ENCODE results near the gene RNF215.

DNA sequence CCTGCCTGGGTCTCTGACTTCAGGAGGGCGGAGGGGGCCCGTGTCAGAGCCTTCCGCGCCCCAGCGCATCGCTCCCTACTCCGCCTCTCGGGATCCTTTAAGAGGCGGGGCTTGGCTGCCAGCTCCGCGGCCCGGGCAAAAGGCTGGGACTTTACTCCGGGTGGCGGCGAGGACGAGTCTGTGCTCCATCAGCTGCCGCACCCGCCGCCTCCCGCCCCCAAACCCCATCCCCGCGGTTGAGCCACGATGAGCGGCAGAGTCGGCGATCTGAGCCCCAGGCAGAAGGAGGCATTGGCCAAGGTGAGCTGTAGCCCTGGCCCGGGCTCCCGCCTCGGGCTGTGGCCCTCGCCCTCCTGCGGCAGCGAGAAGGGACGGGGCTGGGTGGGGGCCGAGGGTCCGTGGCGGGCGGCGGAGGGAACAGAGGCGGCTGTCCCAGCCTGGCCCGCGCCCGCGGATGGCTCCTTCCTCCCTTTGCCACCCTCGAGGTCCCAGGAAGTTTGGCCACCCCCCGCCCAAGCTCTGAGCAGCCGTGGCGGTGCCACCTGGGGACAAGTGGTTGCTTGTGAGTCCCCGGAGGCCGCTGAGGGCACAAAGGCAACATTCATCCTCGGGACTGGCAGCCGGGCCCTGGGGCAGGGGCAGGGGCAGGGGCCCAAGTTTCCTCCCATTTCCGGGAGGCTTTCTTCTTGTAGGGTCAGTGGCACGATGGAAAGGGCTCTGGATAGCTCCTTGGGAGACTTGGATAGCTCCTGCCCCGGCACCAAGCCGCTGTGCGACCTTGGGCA is 9.9 kb upstream of the RNF215 start, which contains the start of gene SEC14L2:
- TF ChIP-seq CTCF (IDR thresholded peaks at IDR 0.05; ENCODE audit: low read depth, low read length): no peak
- no peak for TF ChIP-seq EZH2phosphoT487 (IDR thresholded peaks at IDR 0.05; ENCODE audit: low read depth)

Measured in OCI-LY3 (cell line).